AG04450 (cell line): Measurements from ENCODE around the gene GNB5. TPM values are rescaled to one million over a fixed set of nuclear protein-coding genes. Genes with fewer than 3 reads are reported as not detected.

Experiments
- CTCF ChIA-PET: fragments of 300-600, 350-600 bp; formaldehyde crosslinking; extraction: SDS; loops from one replicate; lab custom pipeline; 2022; ENCODE audit warnings: antibody characterized with exemption, inconsistent platforms; lab: Charles Lee
- POLR2A ChIA-PET: fragments of 350-600 bp; formaldehyde crosslinking; extraction: SDS; loops from one replicate; lab custom pipeline; 2021; ENCODE audit warnings: antibody characterized with exemption, inconsistent platforms; lab: Yijun Ruan, JAX
- DNase-seq: peaks from one replicate; pipeline ENCODE4 v3.0.0-alpha.2; 2011; ENCODE audit warnings: low read depth, low spot score
- H3K27ac ChIP-seq: one replicate; pipeline ENCODE4 v1.5.1; 2012; ENCODE audit warnings: low read depth, low read length, control low read depth
- H3K27me3 ChIP-seq: one replicate; pipeline ENCODE4 v1.6.0; 2012; ENCODE audit warnings: low read length; ENCODE audit not compliant: control insufficient read depth, insufficient read depth
- H3K4me3 ChIP-seq: 2 replicates; pipeline ENCODE4 v1.5.1; 2011; ENCODE audit warnings: mild to moderate bottlenecking, low read depth, low read length, control low read depth
- H3K9me3 ChIP-seq: 2 replicates; pipeline ENCODE4 v1.5.1; 2012; ENCODE audit warnings: low read length; ENCODE audit not compliant: control insufficient read depth, insufficient read depth
- polyA plus RNA-seq: library from polyadenylated mRNA; depleted of rRNA; stranded (reverse); fragments of >200 nt; gene quantifications from 2 replicates; pipeline ENCODE4 v1.2.3, GENCODE V29; 2011
- TF ChIP-seq, protein P1 (sequence below): IDR thresholded peaks from 2 replicates; pipeline ENCODE4 v1.5.1; 2011; ENCODE audit warnings: low read depth, low read length, control low read depth, inconsistent platforms

GNB5 gene
- polyA plus RNA-seq, 1 experiment: 43.6 TPM

DNA sequence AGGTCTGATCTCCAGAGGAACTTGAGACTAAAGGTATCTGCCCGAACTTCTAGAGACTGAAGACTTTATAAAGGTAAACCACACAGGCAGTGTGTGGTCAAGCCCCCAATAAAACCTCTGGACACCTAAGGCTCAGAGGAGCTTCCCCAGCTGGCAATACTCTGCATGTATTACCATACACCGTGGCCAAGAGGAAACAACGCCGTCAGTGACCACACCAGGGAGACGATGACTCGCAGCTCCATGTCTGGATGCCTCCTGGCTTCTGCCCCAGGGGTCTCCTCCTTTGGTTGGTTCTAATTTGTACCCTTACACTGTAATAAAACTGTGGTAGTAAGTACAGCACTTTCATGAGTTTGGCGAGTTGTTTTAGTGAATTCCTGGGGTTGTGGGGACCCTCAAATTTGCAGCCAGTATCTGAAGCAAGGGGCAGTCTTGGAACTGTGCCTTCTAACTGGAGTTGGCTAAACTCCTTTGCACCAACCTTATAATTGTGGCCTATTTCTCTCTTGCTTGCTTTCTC lies 46.5 kb downstream of the GNB5 start:
- H3K4me3 ChIP-seq: no peak overlapping the region
- H3K27me3 ChIP-seq: no peaks in the 10 kb centered on the region
- H3K9me3 ChIP-seq: peaks cover 5% of the 10 kb centered on the region; the same call in 1 of the 2 replicates
- no peak for DNase-seq
- CTCF ChIA-PET: no interaction called here
- TF ChIP-seq, protein P1, sequence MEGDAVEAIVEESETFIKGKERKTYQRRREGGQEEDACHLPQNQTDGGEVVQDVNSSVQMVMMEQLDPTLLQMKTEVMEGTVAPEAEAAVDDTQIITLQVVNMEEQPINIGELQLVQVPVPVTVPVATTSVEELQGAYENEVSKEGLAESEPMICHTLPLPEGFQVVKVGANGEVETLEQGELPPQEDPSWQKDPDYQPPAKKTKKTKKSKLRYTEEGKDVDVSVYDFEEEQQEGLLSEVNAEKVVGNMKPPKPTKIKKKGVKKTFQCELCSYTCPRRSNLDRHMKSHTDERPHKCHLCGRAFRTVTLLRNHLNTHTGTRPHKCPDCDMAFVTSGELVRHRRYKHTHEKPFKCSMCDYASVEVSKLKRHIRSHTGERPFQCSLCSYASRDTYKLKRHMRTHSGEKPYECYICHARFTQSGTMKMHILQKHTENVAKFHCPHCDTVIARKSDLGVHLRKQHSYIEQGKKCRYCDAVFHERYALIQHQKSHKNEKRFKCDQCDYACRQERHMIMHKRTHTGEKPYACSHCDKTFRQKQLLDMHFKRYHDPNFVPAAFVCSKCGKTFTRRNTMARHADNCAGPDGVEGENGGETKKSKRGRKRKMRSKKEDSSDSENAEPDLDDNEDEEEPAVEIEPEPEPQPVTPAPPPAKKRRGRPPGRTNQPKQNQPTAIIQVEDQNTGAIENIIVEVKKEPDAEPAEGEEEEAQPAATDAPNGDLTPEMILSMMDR: no peak
- POLR2A ChIA-PET: interaction anchor here (0.6 to 0.7 kb wide), 2 partner anchors 17 to 41 kb away, joined by 3 to 4 read pairs; no protein-coding TSS in a partner anchor
- peak overlapping the region; percentile 25 for H3K27ac ChIP-seq

DNA sequence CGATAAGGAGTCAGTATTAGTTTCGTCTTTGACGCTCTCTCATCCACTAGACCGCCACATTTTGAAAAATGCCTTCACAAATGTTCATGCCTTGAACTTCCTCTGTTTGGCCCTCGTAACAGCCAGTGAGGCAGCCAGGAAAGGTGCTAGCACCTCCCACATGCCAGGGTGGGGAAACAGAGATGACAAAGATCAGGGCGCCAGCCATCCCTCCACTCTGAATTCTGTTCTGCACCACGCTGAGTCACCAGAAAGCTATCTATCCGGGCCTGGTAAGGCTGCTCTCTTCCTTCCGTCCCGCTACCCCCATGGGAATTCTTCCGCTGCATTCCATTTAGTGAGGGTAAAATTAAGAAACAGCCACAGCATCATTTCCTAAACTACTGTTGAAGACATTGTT lies 47.3 kb downstream of the GNB5 start:
- DNase-seq: peak; percentile 46
- ChIA-PET POLR2A (interaction anchor here (0.7 kb wide), 1 partner anchor 18 kb away, joined by 3 read pairs; no protein-coding TSS in a partner anchor), CTCF (interaction anchor here (0.6 to 0.8 kb wide), 2 partner anchors 65 to 143 kb away, joined by 3 read pairs; no protein-coding TSS in a partner anchor)
- Histone ChIP-seq H3K27me3 (no peaks in the 10 kb centered on the region), H3K4me3 (no peak overlapping the region), H3K27ac (no peak overlapping the region), H3K9me3 (peaks cover 5% of the 10 kb centered on the region; the same call in 1 of the 2 replicates)
- TF ChIP-seq, protein P1: no peak

DNA sequence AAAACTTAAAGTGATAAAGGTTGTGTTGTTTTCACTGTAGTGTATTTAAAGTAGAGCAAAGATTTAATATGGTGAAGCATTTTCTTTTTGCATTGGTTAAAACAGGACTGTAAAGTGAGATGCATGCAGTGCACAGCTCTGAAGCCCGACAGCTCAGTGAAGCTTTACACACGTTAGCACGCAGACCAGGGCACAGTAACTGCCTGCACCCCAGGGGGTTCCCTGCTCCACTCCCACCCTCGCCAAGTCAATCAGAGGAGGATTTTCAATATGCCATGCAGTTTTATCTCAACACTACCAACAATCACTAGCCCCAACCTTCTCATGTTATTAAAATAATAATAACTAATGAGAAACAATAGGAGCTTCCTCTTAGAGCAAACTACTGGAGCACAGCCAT lies 50.5 kb downstream of the GNB5 start:
- H3K27ac ChIP-seq: no peak overlapping the region
- CTCF ChIA-PET: interaction anchor here (0.6 to 1.3 kb wide), 9 partner anchors 9 to 283 kb away, joined by 3 to 5 read pairs (median 4); partner anchors contain the start of gene LEO1
- H3K9me3 ChIP-seq: peaks cover 5% of the 10 kb centered on the region; the same call in 1 of the 2 replicates
- H3K27me3 ChIP-seq: no peaks in the 10 kb centered on the region
- POLR2A ChIA-PET: no interaction called here
- DNase-seq: no peak
- TF ChIP-seq, protein P1: no peak
- H3K4me3 ChIP-seq: no peak overlapping the region

DNA sequence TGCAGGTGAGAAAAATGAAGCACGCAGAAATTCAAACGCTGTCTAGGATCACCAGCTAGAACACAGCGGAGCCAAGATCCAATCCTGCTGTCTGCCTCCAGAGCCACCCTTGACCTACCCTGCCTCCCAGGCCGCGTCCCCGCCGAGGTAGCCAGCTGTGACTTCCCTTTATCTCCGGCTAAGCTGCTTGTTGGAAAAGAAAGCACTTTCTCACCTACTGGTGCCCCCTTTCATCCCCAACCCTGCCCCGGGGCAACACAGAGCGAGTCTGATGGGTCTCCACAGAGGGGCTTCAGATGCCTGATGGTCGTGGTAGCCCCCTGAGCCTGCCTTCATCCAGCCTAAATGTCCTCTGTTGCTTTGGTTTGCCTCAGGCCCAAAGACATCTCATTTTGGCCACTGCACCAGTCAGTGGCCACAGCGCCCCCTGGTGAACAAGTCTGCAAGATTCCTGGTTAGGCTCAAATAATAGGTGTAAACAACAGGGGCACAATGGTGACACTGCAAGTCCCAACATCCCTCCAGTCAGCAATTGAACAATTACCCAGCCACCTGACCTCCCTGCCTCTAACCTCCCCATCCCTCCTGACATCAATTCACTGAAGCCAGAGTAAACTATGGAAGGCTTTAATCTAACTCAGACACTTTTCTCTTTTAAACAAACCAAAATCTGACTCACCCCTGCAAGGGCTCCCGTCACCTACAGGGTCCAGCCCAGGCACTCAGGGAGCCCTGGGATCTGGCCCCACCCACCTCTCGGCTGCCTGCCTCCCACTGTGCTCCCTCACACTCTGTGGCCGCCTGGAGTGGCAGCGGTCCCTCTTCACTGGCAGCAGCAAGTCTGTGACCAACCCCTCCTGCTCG lies 51.4 kb downstream of the GNB5 start:
- H3K27me3 ChIP-seq: no peaks in the 10 kb centered on the region
- TF ChIP-seq, protein P1: peak; percentile 85
- H3K9me3 ChIP-seq: peaks cover 4% of the 10 kb centered on the region; the same call in 1 of the 2 replicates
- DNase-seq: no peak
- ChIA-PET POLR2A (interaction anchor here (0.5 to 0.8 kb wide), 2 partner anchors 11 to 232 kb away, joined by 3 to 5 read pairs; no protein-coding TSS in a partner anchor), CTCF (interaction anchor here (0.7 to 1.4 kb wide), 17 partner anchors 10 to 282 kb away, joined by 3 to 10 read pairs (median 4); partner anchors contain the start of gene LEO1)
- no peak overlapping the region for H3K27ac ChIP-seq
- H3K4me3 ChIP-seq: no peak overlapping the region
